HG03457 (cell line): ENCODE data around the gene BTF3L4.

Experiments used
- ATAC-seq: cut with Tn5 transposase; IDR thresholded peaks from one replicate; pipeline ENCODE4 v1.9.1; 2021; ENCODE audit warnings: moderate number of reproducible peaks; ENCODE audit not compliant: unreplicated experiment

Gene BTF3L4

GRCh38 chr1:52122384-52122783, 66.3 kb downstream of the BTF3L4 start:
- no peak for ATAC-seq

GRCh38 chr1:52123622-52124021, 67.5 kb downstream of the BTF3L4 start:
- ATAC-seq = no peak

DNA sequence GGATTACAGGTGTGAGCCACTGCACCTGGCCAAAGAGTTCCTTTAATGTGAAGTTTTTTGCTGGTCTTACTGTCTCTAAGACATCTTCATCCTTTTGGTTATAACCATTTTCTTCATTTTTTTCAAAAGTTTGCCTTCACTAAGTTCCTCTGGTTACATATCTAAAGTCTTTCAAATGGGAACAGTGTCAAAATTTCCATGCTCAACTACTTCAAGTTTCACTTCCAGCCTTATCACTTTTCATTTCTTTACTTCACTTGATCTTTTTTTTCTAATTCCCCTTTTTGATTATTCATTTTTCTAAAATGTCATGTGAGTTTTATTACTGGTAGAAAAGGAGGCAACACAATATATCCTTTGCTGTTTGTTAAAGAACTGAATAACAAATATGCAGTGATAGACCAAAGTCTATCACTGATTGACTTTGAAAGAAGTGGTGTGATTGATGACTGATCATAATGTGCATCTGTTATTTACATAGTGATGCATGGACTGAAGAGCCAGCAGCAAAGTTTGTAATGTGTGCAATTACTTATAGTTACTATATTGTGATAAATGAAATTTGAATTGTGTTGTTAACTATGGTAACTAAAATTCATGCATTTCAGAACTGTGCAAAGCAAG, 69.8 kb downstream of the BTF3L4 start:
- no peak for ATAC-seq

DNA sequence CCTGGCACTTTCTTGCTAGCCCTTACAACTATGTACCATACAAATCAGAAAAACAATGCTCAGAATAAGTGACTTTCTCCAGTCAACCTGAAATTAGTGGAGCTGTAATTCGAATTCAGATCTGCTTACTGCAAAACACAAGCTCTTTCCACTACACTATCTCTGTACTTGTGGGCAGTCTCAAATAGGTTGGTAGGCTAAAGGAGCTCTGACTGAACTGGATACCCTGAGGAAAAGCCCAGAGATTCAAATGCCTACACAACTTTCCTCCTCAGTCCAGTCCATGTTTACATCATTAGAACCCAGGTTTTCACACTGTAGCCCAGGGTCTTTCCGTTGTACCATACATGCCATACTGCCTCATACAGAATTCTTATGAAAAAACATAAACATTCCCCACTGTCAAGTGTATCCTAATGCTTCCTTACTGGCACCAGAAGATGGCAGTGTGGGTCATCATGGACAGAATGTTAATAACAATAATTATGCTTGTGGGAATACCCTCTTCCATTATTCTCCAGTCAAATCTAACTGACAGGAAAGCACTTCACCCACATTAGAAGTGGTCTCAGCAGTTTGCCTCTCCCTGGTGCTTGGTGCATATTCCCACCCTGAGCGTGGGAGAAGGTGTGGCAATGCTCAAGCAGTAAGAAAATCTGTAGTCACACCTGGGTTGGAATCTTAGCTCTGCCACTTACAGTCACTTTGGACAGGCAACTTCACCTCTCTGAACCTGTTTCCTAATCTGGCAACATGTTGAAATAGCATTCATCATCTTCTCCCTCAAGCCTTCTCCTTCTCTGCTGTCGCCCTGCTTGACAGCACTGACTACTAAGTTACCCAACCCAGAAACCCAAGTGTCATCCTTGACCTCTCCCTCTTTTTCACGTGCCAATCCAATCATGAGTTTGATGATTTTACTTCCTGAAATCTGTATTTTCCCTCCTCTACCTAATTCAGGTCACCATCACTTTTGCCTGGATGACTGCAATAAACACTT, 71.4 kb downstream of the BTF3L4 start:
- ATAC-seq = no peak

GRCh38 chr1:52139817-52140540, 83.9 kb downstream of the BTF3L4 start:
- ATAC-seq = no peak
